ENCODE measurements around the gene ATP6V1C2. TPM values are rescaled to one million over a fixed set of nuclear protein-coding genes. Genes with fewer than 3 reads are reported as not detected.

The ATP6V1C2 gene
- total RNA-seq, 1 donor from 2014 or later = 0.69 TPM

Other genes starting within 250 kb of the ATP6V1C2 start
- 17.2 TPM for gene NOL10, start 31.7 kb upstream of the ATP6V1C2 start, total RNA-seq
- gene PDIA6, start 91.2 kb downstream of the ATP6V1C2 start, total RNA-seq = 107 TPM
- gene KCNF1, start 190.3 kb downstream of the ATP6V1C2 start, total RNA-seq = 0.30 TPM